A673 (cell line): ENCODE data around the gene NCOA6.

Experiments
- EZH2 ChIP-seq: fragments of 200-600 bp; sonication (generic); IDR thresholded peaks from 2 replicates; pipeline ENCODE4 v1.6.1; 2017; ENCODE audit warnings: borderline replicate concordance, low read depth, mild to moderate bottlenecking, mixed read lengths, antibody characterized with exemption, low read length; ENCODE audit not compliant: poor library complexity, severe bottlenecking
- TF ChIP-seq, protein P1 (sequence below): fragments of 300-800, 200-600 bp; sonication (generic); conservative IDR thresholded peaks from 2 replicates; pipeline ENCODE4 v1.5.1; 2017; ENCODE audit warnings: low read depth, mild to moderate bottlenecking, antibody characterized with exemption, low read length, moderate library complexity, mixed read lengths

DNA sequence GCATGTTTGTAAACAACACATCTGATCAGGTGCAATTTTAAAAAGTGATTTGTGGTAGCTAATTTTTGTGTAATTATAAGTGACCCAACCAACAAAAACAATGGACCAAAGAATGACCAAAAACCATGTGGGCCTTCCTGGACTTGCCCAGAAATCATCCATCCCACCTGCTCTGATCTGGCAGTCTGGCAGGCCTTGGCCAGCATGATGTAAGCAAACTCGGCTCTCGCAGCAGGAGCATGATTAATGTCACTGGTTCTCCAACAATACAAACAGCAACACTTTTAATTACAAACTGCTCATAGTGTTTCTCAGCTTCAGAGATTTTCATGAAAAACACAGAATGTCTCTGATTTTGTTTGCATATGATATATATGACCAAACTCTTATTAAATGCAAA, 105.2 kb downstream of the NCOA6 start:
- TF ChIP-seq, protein P1, sequence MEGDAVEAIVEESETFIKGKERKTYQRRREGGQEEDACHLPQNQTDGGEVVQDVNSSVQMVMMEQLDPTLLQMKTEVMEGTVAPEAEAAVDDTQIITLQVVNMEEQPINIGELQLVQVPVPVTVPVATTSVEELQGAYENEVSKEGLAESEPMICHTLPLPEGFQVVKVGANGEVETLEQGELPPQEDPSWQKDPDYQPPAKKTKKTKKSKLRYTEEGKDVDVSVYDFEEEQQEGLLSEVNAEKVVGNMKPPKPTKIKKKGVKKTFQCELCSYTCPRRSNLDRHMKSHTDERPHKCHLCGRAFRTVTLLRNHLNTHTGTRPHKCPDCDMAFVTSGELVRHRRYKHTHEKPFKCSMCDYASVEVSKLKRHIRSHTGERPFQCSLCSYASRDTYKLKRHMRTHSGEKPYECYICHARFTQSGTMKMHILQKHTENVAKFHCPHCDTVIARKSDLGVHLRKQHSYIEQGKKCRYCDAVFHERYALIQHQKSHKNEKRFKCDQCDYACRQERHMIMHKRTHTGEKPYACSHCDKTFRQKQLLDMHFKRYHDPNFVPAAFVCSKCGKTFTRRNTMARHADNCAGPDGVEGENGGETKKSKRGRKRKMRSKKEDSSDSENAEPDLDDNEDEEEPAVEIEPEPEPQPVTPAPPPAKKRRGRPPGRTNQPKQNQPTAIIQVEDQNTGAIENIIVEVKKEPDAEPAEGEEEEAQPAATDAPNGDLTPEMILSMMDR, result no peak
- TF ChIP-seq EZH2, result no peak
